Measurements from ENCODE around the gene PTPN9. TPM values are rescaled to one million over a fixed set of nuclear protein-coding genes. Genes with fewer than 3 reads are reported as not detected.
"Not testable (repeated sequence)": the region's sequence is repeated elsewhere in the genome, so short reads cannot be mapped to it uniquely, and the experiment has no call there.

Gene PTPN9
- total RNA-seq, 2 donors from 2014 or later: 19.3 to 22.3 TPM

GRCh38 chr15:75584121-75584520 lies 5.0 kb upstream of the PTPN9 start:
- H3K4me1 ChIP-seq (replicated peaks): no peaks in the 10 kb centered on the region
- 35% methylated on average over 4 of the region's 4 CpGs for WGBS
- DNase-seq (ENCODE audit: low spot score): no peak
- intact Hi-C loops (cut with DNase I): no loop called here
- H3K27me3 ChIP-seq (replicated peaks; ENCODE audit: insufficient read depth): no peaks in the 10 kb centered on the region
- H3K27ac ChIP-seq: no peak overlapping the region
- H3K4me3 ChIP-seq: no peak overlapping the region
- no peak for TF ChIP-seq POLR2AphosphoS5 (IDR thresholded peaks at IDR 0.05)
- TF ChIP-seq POLR2A (IDR thresholded peaks at IDR 0.05): no peak
- TF ChIP-seq CTCF (IDR thresholded peaks at IDR 0.05): no peak
- H3K36me3 ChIP-seq: no peaks in the 10 kb centered on the region
- H3K9me3 ChIP-seq: no peaks in the 10 kb centered on the region

- no peaks in the 10 kb centered on the region for H3K4me1 ChIP-seq (replicated peaks)
- intact Hi-C loops (cut with DNase I): no loop called here
- no peak overlapping the region for H3K4me3 ChIP-seq
- 66% methylated on average over 5 of the region's 5 CpGs for WGBS
- DNase-seq (ENCODE audit: low spot score): no peak
- no peak overlapping the region for H3K27ac ChIP-seq
- TF ChIP-seq CTCF (IDR thresholded peaks at IDR 0.05) (no peak), POLR2A (IDR thresholded peaks at IDR 0.05) (no peak), POLR2AphosphoS5 (IDR thresholded peaks at IDR 0.05) (no peak)
- no peaks in the 10 kb centered on the region for H3K9me3 ChIP-seq
- H3K36me3 ChIP-seq: no peaks in the 10 kb centered on the region
- no peaks in the 10 kb centered on the region for H3K27me3 ChIP-seq (replicated peaks; ENCODE audit: insufficient read depth)
Measured at GRCh38 chr15:75583701-75584100, 4.6 kb upstream of the PTPN9 start.

GRCh38 chr15:75582943-75583342 lies 3.8 kb upstream of the PTPN9 start:
- DNase-seq (ENCODE audit: low spot score); H3K27ac ChIP-seq; H3K4me1 ChIP-seq (replicated peaks); H3K27me3 ChIP-seq (replicated peaks; ENCODE audit: insufficient read depth); intact Hi-C loops (cut with DNase I); H3K4me3 ChIP-seq; H3K9me3 ChIP-seq; H3K36me3 ChIP-seq: not testable (repeated sequence)
- WGBS: 94% methylated on average over 5 of the region's 5 CpGs

- intact Hi-C loops (cut with DNase I): loop anchor here (1.0 to 5.0 kb wide), 4 partner anchors 51 to 210 kb away; partner anchors contain the start of genes MAN2C1, SIN3A and SNX33
- no peak for TF ChIP-seq POLR2A (IDR thresholded peaks at IDR 0.05)
- peak overlapping the region; percentile 84 to 92 for H3K27ac ChIP-seq
- H3K27me3 ChIP-seq (replicated peaks; ENCODE audit: insufficient read depth): no peaks in the 10 kb centered on the region
- DNase-seq (ENCODE audit: low spot score): peak; percentile 12
- H3K4me1 ChIP-seq (replicated peaks): no peaks in the 10 kb centered on the region
- peak overlapping the region; percentile 91 to 94 for H3K4me3 ChIP-seq
- under 1% methylated on average over 34 of the region's 77 CpGs for WGBS
- no peaks in the 10 kb centered on the region for H3K9me3 ChIP-seq
- no peaks in the 10 kb centered on the region for H3K36me3 ChIP-seq
Measured at GRCh38 chr15:75578173-75578947, 755 bp downstream of the PTPN9 start.

- TF ChIP-seq POLR2AphosphoS5 (IDR thresholded peaks at IDR 0.05): no peak
- TF ChIP-seq CTCF (IDR thresholded peaks at IDR 0.05): no peak
- Histone ChIP-seq H3K4me3 (peak overlapping the region; percentile 91 to 94), H3K27me3 (replicated peaks; ENCODE audit: insufficient read depth) (no peaks in the 10 kb centered on the region), H3K36me3 (no peaks in the 10 kb centered on the region), H3K9me3 (no peaks in the 10 kb centered on the region), H3K27ac (peak overlapping the region; percentile 84 to 92), H3K4me1 (replicated peaks) (no peaks in the 10 kb centered on the region)
- peak; percentile 7 for DNase-seq (ENCODE audit: low spot score)
- intact Hi-C loops (cut with DNase I): loop anchor here (1.0 to 5.0 kb wide), 4 partner anchors 50 to 209 kb away; partner anchors contain the start of genes MAN2C1, SIN3A and SNX33
- WGBS: 2% methylated on average over 13 of the region's 13 CpGs
Measured at GRCh38 chr15:75577401-75578172, 1.5 kb downstream of the PTPN9 start.

Measured in prostate gland (tissue), 2 donors.